HepG2 (cell line): ENCODE results near the gene SLC13A5. TPM values are rescaled to one million over a fixed set of nuclear protein-coding genes. Genes with fewer than 3 reads are reported as not detected.

ENCODE experiments used
- ARNT2 ChIP-seq: sonication (generic); formaldehyde crosslinking; IDR thresholded peaks from 2 replicates; pipeline ENCODE4 v1.8.0; 2022; ENCODE audit warnings: mild to moderate bottlenecking, low read depth, missing genetic modification reagents, moderate library complexity
- CBFB ChIP-seq: sonication (generic); formaldehyde crosslinking; IDR thresholded peaks from 2 replicates; pipeline ENCODE4 v1.4.0; 2020; ENCODE audit warnings: missing genetic modification reagents
- GFI1 ChIP-seq: sonication (generic); formaldehyde crosslinking; IDR thresholded peaks from 2 replicates; pipeline ENCODE4 v1.5.0; 2020; ENCODE audit warnings: missing genetic modification reagents, mild to moderate bottlenecking, borderline replicate concordance
- GMEB1 ChIP-seq: sonication (generic); formaldehyde crosslinking; IDR thresholded peaks from 2 replicates; pipeline ENCODE4 v1.5.1; 2020; ENCODE audit warnings: missing genetic modification reagents, mild to moderate bottlenecking, borderline replicate concordance
- HDAC1 ChIP-seq: sonication (generic); formaldehyde crosslinking; IDR thresholded peaks from 2 replicates; pipeline ENCODE4 v1.5.1; 2020; ENCODE audit warnings: mild to moderate bottlenecking, missing genetic modification reagents
- HOXA3 ChIP-seq: sonication (generic); formaldehyde crosslinking; IDR thresholded peaks from 2 replicates; pipeline ENCODE4 v1.5.0; 2020; ENCODE audit warnings: missing genetic modification reagents
- KLF15 ChIP-seq: sonication (generic); formaldehyde crosslinking; IDR thresholded peaks from 2 replicates; pipeline ENCODE4 v1.8.1; 2023; ENCODE audit warnings: borderline replicate concordance, mild to moderate bottlenecking, inconsistent platforms, missing genetic modification reagents, mixed read lengths
- NCOA5 ChIP-seq: sonication (generic); formaldehyde crosslinking; IDR thresholded peaks from 2 replicates; pipeline ENCODE4 v1.4.0; 2020; ENCODE audit warnings: missing genetic modification reagents
- NKX3-1 ChIP-seq: sonication (generic); formaldehyde crosslinking; IDR thresholded peaks from 2 replicates; pipeline ENCODE4 v1.5.0; 2020; ENCODE audit warnings: missing genetic modification reagents
- NPAS2 ChIP-seq: sonication (generic); formaldehyde crosslinking; IDR thresholded peaks from 2 replicates; pipeline ENCODE4 v1.8.0; 2022; ENCODE audit warnings: mild to moderate bottlenecking, missing genetic modification reagents, borderline replicate concordance
- RELA ChIP-seq: sonication (generic); formaldehyde crosslinking; IDR thresholded peaks from 2 replicates; pipeline ENCODE4 v1.4.0; 2020; ENCODE audit warnings: missing genetic modification reagents
- SP5 ChIP-seq: IDR thresholded peaks from 2 replicates; pipeline ENCODE4 v1.6.1; 2016; ENCODE audit warnings: low read depth, borderline replicate concordance
- TARDBP ChIP-seq: sonication (generic); formaldehyde crosslinking; IDR thresholded peaks from 2 replicates; pipeline ENCODE4 v1.8.0; 2022; ENCODE audit warnings: mild to moderate bottlenecking, missing genetic modification reagents
- TFAP4 ChIP-seq: sonication (generic); IDR thresholded peaks from 2 replicates; pipeline ENCODE4 v1.6.1; 2016; ENCODE audit warnings: low read depth, borderline replicate concordance
- TFDP1 ChIP-seq: IDR thresholded peaks from 2 replicates; pipeline ENCODE4 v1.6.1; 2016; ENCODE audit warnings: missing compliant biosample characterization, missing genetic modification reagents, borderline replicate concordance
- ZC3H4 ChIP-seq: sonication (generic); formaldehyde crosslinking; IDR thresholded peaks from 2 replicates; pipeline ENCODE4 v1.4.0; 2020; ENCODE audit warnings: missing genetic modification reagents, borderline replicate concordance
- ZFY ChIP-seq: sonication (generic); formaldehyde crosslinking; IDR thresholded peaks from 2 replicates; pipeline ENCODE4 v1.4.0; 2020; ENCODE audit warnings: missing genetic modification reagents
- ZNF292 ChIP-seq: sonication (generic); formaldehyde crosslinking; IDR thresholded peaks from 2 replicates; pipeline ENCODE4 v1.8.1; 2022; ENCODE audit warnings: mild to moderate bottlenecking, low read depth, missing genetic modification reagents, borderline replicate concordance
- ZNF350 ChIP-seq: sonication (generic); formaldehyde crosslinking; IDR thresholded peaks from 2 replicates; pipeline ENCODE4 v1.4.0; 2020; ENCODE audit warnings: mild to moderate bottlenecking, low read depth, missing genetic modification reagents, borderline replicate concordance
- ZNF382 ChIP-seq: sonication (generic); formaldehyde crosslinking; IDR thresholded peaks from 2 replicates; pipeline ENCODE4 v1.5.0; 2020; ENCODE audit warnings: missing genetic modification reagents, mild to moderate bottlenecking, borderline replicate concordance
- ZNF766 ChIP-seq: sonication (generic); formaldehyde crosslinking; IDR thresholded peaks from 2 replicates; pipeline ENCODE4 v1.5.0; 2020; ENCODE audit warnings: missing genetic modification reagents, borderline replicate concordance
- ZXDC ChIP-seq: sonication (generic); formaldehyde crosslinking; IDR thresholded peaks from 2 replicates; pipeline ENCODE4 v1.5.0; 2020; ENCODE audit warnings: mild to moderate bottlenecking, missing genetic modification reagents
- polyA plus RNA-seq, 8 experiments: library from polyadenylated mRNA; depleted of rRNA in 3 of 8; stranded (reverse) in 7 of 8; unstranded in 1 of 8; fragments of >200 nt; fragmentation: Illumina TruSeq in 4 of 8; extraction: Trizol in 4 of 8; gene quantifications; 2 replicates each; pipeline versions ENCODE4 v1.2.1 to v1.2.3, GENCODE V29; 2011 to 2016; ENCODE audit warnings: low read depth in 4 of 8, missing spikeins in 1 of 8, mixed read lengths in 1 of 8; ENCODE audit not compliant: insufficient read depth in 1 of 8
- total RNA-seq, 5 experiments: library from RNA; depleted of rRNA; stranded (reverse); fragments of >200 nt; fragmentation: Illumina TruSeq; extraction: Trizol; gene quantifications; 2 replicates each; pipeline ENCODE4 v1.2.3, GENCODE V29; 2016; ENCODE audit warnings: low read depth in 1 of 5

The SLC13A5 gene
- total and polyA plus RNA-seq, 2 of the 13 experiments (the other 11 are each of a cell fraction or from before 2014, with no cell fraction given) = 42.8 to 310 TPM

- TF ChIP-seq HOXA3 (CRISPR knock-in tag) = peak; percentile 27; the same call in 1 of the 2 replicates
- 0 out of 2 replicates have a peak, but pooled peaks have one; percentile 39 for TF ChIP-seq ZXDC (CRISPR knock-in tag)
- TF ChIP-seq CBFB = peak; percentile 44; the same call in 1 of the 2 replicates
- TF ChIP-seq NCOA5 (CRISPR knock-in tag) = no peak
- peak; percentile 69 for TF ChIP-seq ARNT2 (CRISPR knock-in tag)
- TF ChIP-seq TFAP4 = peak; percentile 30; the same call in 1 of the 2 replicates
- peak; percentile 56 for TF ChIP-seq TFDP1 (CRISPR knock-in tag)
- TF ChIP-seq RELA (CRISPR knock-in tag) = peak; percentile 52; the same call in 1 of the 2 replicates
- TF ChIP-seq HDAC1 = peak; percentile 37; the same call in 1 of the 2 replicates
- TF ChIP-seq ZFY (CRISPR knock-in tag) = peak; percentile 61
- TF ChIP-seq ZC3H4 = no peak
- TF ChIP-seq ZNF350 (CRISPR knock-in tag) = peak; percentile 86
- peak; percentile 54; the same call in 1 of the 2 replicates for TF ChIP-seq GFI1
- peak; percentile 39; the same call in 1 of the 2 replicates for TF ChIP-seq ZNF292 (CRISPR knock-in tag)
- TF ChIP-seq SP5 = peak; percentile 96
- peak; percentile 31; the same call in 1 of the 2 replicates for TF ChIP-seq GMEB1
- peak; percentile 82; the same call in 1 of the 2 replicates for TF ChIP-seq NKX3-1 (CRISPR knock-in tag)
- peak; percentile 87 for TF ChIP-seq TARDBP (CRISPR knock-in tag)
- no peak for TF ChIP-seq ZNF382 (CRISPR knock-in tag)
- 0 out of 2 replicates have a peak, but pooled peaks have one; percentile 20 for TF ChIP-seq NPAS2 (CRISPR knock-in tag)
- peak; percentile 81; the same call in 1 of the 2 replicates for TF ChIP-seq ZNF766
- TF ChIP-seq KLF15 (CRISPR knock-in tag) = peak; percentile 45; the same call in 1 of the 2 replicates
Measured at GRCh38 chr17:6713130-6713917, at the start of gene SLC13A5 (continued).
